RWPE2 (cell line): ENCODE results near the gene LRMDA.

Source experiments
- ATAC-seq: fragments of 200-7000 bp; cut with Tn5 transposase; 3 replicates; pipeline ENCODE4 v1.9.1; 2021; ENCODE audit warnings: low read depth
- DNase-seq: peaks from one replicate; pipeline ENCODE4 v3.0.0-alpha.2; 2020; ENCODE audit warnings: low spot score
- H3K27ac ChIP-seq: fragments of 450-650 bp; 2 replicates; pipeline ENCODE4 v1.5.1; 2017; ENCODE audit warnings: mild to moderate bottlenecking; ENCODE audit not compliant: poor library complexity, severe bottlenecking
- H3K27me3 ChIP-seq: fragments of 250-450 bp; sonication (Bioruptor Pico); 2 replicates; pipeline ENCODE4 v1.5.1; 2021; ENCODE audit warnings: mild to moderate bottlenecking, moderate library complexity; ENCODE audit not compliant: insufficient read depth, poor library complexity, severe bottlenecking
- H3K36me3 ChIP-seq: fragments of 250-450 bp; sonication (Bioruptor Pico); 2 replicates; pipeline ENCODE4 v1.5.1; 2020; ENCODE audit warnings: low read depth, mild to moderate bottlenecking, moderate library complexity
- H3K4me1 ChIP-seq: fragments of 250-450 bp; sonication (Bioruptor Pico); 2 replicates; pipeline ENCODE4 v1.5.1; 2021; ENCODE audit warnings: mild to moderate bottlenecking, moderate library complexity; ENCODE audit not compliant: insufficient read depth, poor library complexity, severe bottlenecking
- H3K4me3 ChIP-seq: fragments of 250-450 bp; sonication (Bioruptor Pico); 2 replicates; pipeline ENCODE4 v1.5.1; 2021; ENCODE audit warnings: mild to moderate bottlenecking, moderate library complexity; ENCODE audit not compliant: severe bottlenecking
- H3K9me3 ChIP-seq: fragments of 250-450 bp; sonication (Bioruptor Pico); 2 replicates; pipeline ENCODE4 v1.5.1; 2021; ENCODE audit warnings: mild to moderate bottlenecking, moderate library complexity; ENCODE audit not compliant: severe bottlenecking
- TF ChIP-seq, protein P1 (sequence below): fragments of 450-650 bp; IDR thresholded peaks from one replicate; pipeline ENCODE4 v1.5.1; 2017; ENCODE audit warnings: mild to moderate bottlenecking, moderate library complexity; ENCODE audit not compliant: poor library complexity, severe bottlenecking

The LRMDA gene

DNA sequence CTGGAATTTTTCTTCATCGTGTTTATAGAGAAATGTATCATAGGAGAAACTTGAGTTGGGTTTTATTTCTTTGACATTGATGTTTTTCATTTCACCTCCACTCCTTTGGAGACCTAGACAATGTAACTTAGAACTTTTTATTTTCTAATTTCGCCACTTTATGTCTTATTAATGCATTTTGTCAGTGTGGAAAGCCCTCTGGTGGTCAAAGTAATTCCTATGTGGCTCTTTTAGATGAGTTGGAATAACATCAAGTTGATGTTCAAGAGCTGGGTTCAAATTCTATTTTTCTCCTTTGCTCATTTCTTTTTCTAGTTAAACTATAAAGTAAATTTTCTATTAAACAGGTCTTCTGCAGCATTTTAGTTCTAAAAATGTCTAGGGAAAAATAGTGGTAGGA, 478.6 kb downstream of the LRMDA start:
- H3K36me3 ChIP-seq, result no peaks in the 10 kb centered on the region
- peaks cover 4% of the 10 kb centered on the region for H3K27me3 ChIP-seq
- ATAC-seq (no peak), DNase-seq (no peak)
- H3K4me3 ChIP-seq, result no peak overlapping the region
- H3K4me1 ChIP-seq, result no peaks in the 10 kb centered on the region
- no peaks in the 10 kb centered on the region for H3K9me3 ChIP-seq
- no peak overlapping the region for H3K27ac ChIP-seq
- TF ChIP-seq, protein P1, sequence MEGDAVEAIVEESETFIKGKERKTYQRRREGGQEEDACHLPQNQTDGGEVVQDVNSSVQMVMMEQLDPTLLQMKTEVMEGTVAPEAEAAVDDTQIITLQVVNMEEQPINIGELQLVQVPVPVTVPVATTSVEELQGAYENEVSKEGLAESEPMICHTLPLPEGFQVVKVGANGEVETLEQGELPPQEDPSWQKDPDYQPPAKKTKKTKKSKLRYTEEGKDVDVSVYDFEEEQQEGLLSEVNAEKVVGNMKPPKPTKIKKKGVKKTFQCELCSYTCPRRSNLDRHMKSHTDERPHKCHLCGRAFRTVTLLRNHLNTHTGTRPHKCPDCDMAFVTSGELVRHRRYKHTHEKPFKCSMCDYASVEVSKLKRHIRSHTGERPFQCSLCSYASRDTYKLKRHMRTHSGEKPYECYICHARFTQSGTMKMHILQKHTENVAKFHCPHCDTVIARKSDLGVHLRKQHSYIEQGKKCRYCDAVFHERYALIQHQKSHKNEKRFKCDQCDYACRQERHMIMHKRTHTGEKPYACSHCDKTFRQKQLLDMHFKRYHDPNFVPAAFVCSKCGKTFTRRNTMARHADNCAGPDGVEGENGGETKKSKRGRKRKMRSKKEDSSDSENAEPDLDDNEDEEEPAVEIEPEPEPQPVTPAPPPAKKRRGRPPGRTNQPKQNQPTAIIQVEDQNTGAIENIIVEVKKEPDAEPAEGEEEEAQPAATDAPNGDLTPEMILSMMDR, result peak; percentile 64

DNA sequence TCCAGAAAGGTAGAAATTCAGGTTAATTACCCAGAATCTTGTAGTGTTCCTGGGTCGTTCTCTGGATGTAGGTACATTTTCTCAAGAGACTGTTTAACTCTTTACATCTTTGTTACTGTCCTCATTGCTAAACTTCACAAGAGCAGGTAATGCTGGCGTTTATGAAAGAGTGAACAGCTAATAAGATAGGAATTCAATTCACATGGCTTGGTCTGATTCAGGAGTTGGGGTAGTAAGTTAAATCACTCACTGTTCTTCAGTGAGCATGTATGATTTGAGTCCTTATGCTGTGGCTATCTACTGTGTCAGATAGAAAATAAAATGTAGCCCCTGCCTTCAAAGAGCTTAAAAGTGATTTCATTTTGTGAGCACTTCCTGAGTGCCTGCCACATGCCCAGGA, 480.0 kb downstream of the LRMDA start:
- no peak overlapping the region for H3K27ac ChIP-seq
- TF ChIP-seq, protein P1, result no peak
- H3K9me3 ChIP-seq, result no peaks in the 10 kb centered on the region
- peaks cover 4% of the 10 kb centered on the region for H3K27me3 ChIP-seq
- H3K4me3 ChIP-seq, result no peak overlapping the region
- no peaks in the 10 kb centered on the region for H3K36me3 ChIP-seq
- DNase-seq (no peak), ATAC-seq (peak; percentile 80)
- no peaks in the 10 kb centered on the region for H3K4me1 ChIP-seq

DNA sequence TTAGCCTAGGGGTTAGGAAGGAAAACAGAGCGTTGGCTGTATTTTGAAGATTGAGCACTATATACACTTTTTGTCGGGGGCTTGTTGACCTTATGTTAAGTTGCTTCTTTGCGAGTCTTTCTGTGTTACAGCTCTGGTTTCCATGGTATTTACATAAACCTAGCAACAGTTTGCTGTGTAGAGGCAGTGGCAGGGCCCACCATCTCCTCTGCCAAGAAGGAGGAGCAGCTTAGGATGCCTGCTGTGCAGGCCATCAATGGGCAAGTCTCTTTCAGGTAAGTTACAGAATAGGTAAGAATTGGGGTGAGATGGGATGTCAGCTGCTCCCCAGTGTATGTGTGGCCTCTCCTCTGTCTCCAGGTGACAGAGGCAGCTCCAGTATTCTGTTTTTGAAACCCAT, 485.5 kb downstream of the LRMDA start:
- H3K9me3 ChIP-seq, result no peaks in the 10 kb centered on the region
- TF ChIP-seq, protein P1, result no peak

DNA sequence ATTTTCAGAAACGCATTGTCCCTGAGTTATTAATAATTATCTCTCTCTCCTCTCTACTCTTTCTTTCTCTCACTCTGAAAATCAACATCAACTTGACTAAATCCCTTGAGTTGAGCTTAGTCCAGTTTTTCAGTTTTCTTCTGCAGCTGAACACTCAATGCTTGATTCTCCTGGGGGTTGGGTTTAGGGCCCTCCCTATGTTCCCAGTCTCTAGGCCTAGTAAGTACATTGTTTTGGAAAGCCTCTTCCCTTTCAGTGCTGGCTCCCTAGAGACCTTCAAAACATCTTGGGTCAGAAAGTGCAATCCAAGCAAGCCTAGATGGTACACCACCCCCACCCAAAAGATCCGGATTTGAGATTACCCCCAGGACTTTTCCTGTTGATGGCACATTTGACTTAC, 488.5 kb downstream of the LRMDA start:
- ATAC-seq (no peak), DNase-seq (no peak)
- Histone ChIP-seq H3K9me3 (no peaks in the 10 kb centered on the region), H3K27me3 (no peaks in the 10 kb centered on the region), H3K4me1 (no peaks in the 10 kb centered on the region), H3K4me3 (no peak overlapping the region), H3K27ac (no peak overlapping the region), H3K36me3 (no peaks in the 10 kb centered on the region)
- TF ChIP-seq, protein P1, result no peak

More for the DNA sequence above, 485.5 kb downstream of the LRMDA start:
- DNase-seq (no peak), ATAC-seq (no peak)
- Histone ChIP-seq H3K27ac (no peak overlapping the region), H3K27me3 (no peaks in the 10 kb centered on the region), H3K4me1 (no peaks in the 10 kb centered on the region), H3K4me3 (no peak overlapping the region), H3K36me3 (no peaks in the 10 kb centered on the region)

DNA sequence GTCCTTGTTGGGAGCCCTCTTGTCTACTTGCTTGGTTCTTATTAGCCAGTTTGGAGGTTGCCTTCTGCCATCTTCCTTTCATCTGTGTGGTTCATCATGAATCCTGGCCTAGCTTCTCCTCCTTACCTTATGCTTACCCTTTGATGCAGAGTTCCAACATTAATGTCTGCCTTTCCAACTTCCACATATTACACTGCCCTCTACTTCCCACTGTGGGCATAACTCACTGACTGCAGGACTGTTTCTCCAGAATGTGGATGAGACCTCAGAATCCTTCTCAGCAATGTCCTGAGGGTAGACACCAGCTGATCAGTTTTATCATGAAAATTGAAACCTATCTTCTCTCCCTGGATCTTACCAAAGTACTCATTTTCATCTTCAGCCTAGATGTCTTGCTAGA, 491.0 kb downstream of the LRMDA start:
- H3K4me3 ChIP-seq, result no peak overlapping the region
- H3K4me1 ChIP-seq, result no peaks in the 10 kb centered on the region
- peaks cover 9% of the 10 kb centered on the region for H3K27me3 ChIP-seq
- TF ChIP-seq, protein P1, result no peak
- no peak for DNase-seq
- H3K27ac ChIP-seq, result no peak overlapping the region
- no peak for ATAC-seq
- no peaks in the 10 kb centered on the region for H3K9me3 ChIP-seq
- no peaks in the 10 kb centered on the region for H3K36me3 ChIP-seq
